ENCODE results near the gene CLDND2. TPM values are rescaled to one million over a fixed set of nuclear protein-coding genes. Genes with fewer than 3 reads are reported as not detected.

CLDND2 gene
- total and polyA plus RNA-seq, 2 of the 8 experiments (the other 6 are each of a cell fraction or from before 2014, with no cell fraction given) = 0.21 to 0.56 TPM

DNA sequence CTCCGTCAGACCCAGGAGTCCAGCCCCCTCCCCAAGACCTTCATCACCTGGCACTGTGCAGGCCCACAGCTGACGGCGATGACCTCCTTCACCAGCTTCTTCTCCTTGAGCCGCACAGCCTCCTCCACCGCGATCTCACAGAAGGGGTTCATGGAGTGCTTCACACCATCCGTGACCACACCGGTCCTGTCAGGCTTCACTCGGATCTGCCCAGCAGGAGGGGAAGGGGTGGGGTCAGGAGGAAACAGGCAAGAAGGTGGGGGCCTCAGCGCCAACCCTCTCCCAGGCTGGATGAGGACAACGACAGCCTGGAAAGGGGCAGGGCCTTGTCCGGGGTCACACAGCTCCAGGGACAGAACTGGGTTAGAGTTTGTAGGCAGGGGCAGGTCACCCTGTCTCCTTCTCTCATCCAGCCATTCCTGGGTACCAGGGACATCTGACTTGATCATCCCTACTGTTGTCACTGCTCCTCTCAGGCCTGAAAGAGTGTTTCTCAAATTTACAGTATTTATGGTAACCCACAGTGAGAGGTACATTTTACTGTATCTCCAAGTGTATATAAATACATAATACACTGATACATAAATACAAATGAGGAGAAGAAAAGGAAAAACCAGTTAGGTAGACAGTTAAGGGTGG, 14.6 kb downstream of the CLDND2 start:
- Histone ChIP-seq H3K23ac (ENCODE audit: insufficient read length) (no peak overlapping the region), H2BK20ac (ENCODE audit: low read length) (no peak overlapping the region), H3K27ac (ENCODE audit: low read depth, low read length) (peak overlapping the region; percentile 26; the same call in 1 of the 2 replicates), H4K8ac (ENCODE audit: extremely low read depth, insufficient read depth, low read length) (peak overlapping the region; percentile 66; the same call in 1 of the 2 replicates), H2BK12ac (ENCODE audit: low read depth, low read length) (peak overlapping the region; percentile 1; the same call in 1 of the 2 replicates), H4K20me1 (replicated peaks in 1 of 2; ENCODE audit: control insufficient read depth in 1 of 2, insufficient read depth in 2 of 2, low read length in 2 of 2) (no peaks in the 10 kb centered on the region), H3K9me3 (ENCODE audit: insufficient read depth in 2 of 2, low read depth in 1 of 2, low read length in 1 of 2) (no peaks in the 10 kb centered on the region), H2BK5ac (ENCODE audit: low read depth, low read length) (no peak overlapping the region), H3K18ac (ENCODE audit: extremely low read depth, low read length) (no peak overlapping the region; the same call in 1 of the 2 replicates), H2BK15ac (ENCODE audit: low read length) (peak overlapping the region; percentile 65; the same call in 1 of the 2 replicates), H3K4me2 (ENCODE audit: insufficient read depth in 1 of 2, low read depth in 2 of 2, low read length in 2 of 2) (peak overlapping the region; percentile 11 to 24; a peak in 1 of 4 replicates), H4K91ac (replicated peaks; ENCODE audit: insufficient read length, low read length) (no peak overlapping the region), H3K79me2 (ENCODE audit: control insufficient read depth in 1 of 2, insufficient read depth in 2 of 2, low read length in 2 of 2) (no peaks in the 10 kb centered on the region), H3K4me3 (ENCODE audit: extremely low read depth in 1 of 4, insufficient read depth in 2 of 4, low read depth in 3 of 4, low read length in 4 of 4) (no peak overlapping the region; a peak in 1 of 8 replicates), H3K23me2 (ENCODE audit: low read depth, low read length) (no peaks in the 10 kb centered on the region), H3K36me3 (ENCODE audit: control insufficient read depth in 2 of 4, insufficient read depth in 4 of 4, low read length in 3 of 4) (no peaks in the 10 kb centered on the region), H3K27me3 (replicated peaks in 1 of 4; ENCODE audit: control insufficient read depth in 3 of 4, extremely low read depth in 1 of 4, insufficient read depth in 3 of 4, low read length in 3 of 4) (no peaks in the 10 kb centered on the region), H2AK5ac (ENCODE audit: low read depth, low read length) (no peak overlapping the region), H3K9ac (replicated peaks in 1 of 4; ENCODE audit: extremely low read depth in 1 of 4, low read depth in 3 of 4, low read length in 3 of 4) (no peak overlapping the region; a peak in 1 of 7 replicates), H3K14ac (ENCODE audit: insufficient read length) (no peak overlapping the region), H2BK120ac (replicated peaks; ENCODE audit: low read depth, low read length) (no peak overlapping the region), H3K56ac (replicated peaks; ENCODE audit: insufficient read length, low read depth, low read length) (no peak overlapping the region), H4K5ac (ENCODE audit: insufficient read length, low read depth, low read length) (peak overlapping the region; percentile 53), H2AFZ (ENCODE audit: low read length) (no peak overlapping the region), H3K4ac (replicated peaks; ENCODE audit: insufficient read length, low read depth, low read length) (no peak overlapping the region), H3K4me1 (replicated peaks in 1 of 4; ENCODE audit: control insufficient read depth in 3 of 4, insufficient read depth in 4 of 4, low read length in 3 of 4) (peaks cover 3 to 9% (median 7%) of the 10 kb centered on the region in 4 experiments), H3K79me1 (ENCODE audit: low read depth, low read length) (no peaks in the 10 kb centered on the region)
- ChIA-PET CTCF (ENCODE audit: partially characterized antibody) (interaction anchor here (0.6 to 1.2 kb wide), 6 partner anchors 12 to 86 kb away, joined by 3 to 4 read pairs (median 4); partner anchors contain the start of gene VSIG10L), POLR2A (ENCODE audit: partially characterized antibody) (interaction anchor here (0.7 to 1.5 kb wide), 5 partner anchors 10 to 41 kb away, joined by 3 to 9 read pairs (median 4); partner anchors contain the start of gene VSIG10L)
- DNase-seq (ENCODE audit: low read depth in 1 of 2, low spot score in 2 of 2) (no peak), FAIRE-seq (no peak)
- WGBS, 2 experiments (ENCODE audit: extremely low coverage in 1 of 2, insufficient coverage in 1 of 2, insufficient read length in 1 of 2, insufficient replicate concordance in 2 of 2, low coverage in 1 of 2, low lambda C conversion rate in 2 of 2, missing lambda C conversion rate in 1 of 2) = 71% methylated on average over 7 of the region's 12 CpGs; no CpG with 5 or more reads in 1 of the 2 experiments
- TF ChIP-seq SIX5 (IDR thresholded peaks at IDR 0.05; ENCODE audit: low read depth, low read length) (no peak), KDM4A (IDR thresholded peaks at IDR 0.05; ENCODE audit: low read depth, low read length, severe bottlenecking) (no peak), CBX5 (IDR thresholded peaks at IDR 0.05; ENCODE audit: low read depth, low read length) (no peak), POU5F1 (IDR thresholded peaks at IDR 0.05; ENCODE audit: low read depth, low read length) (no peak), KDM5A (IDR thresholded peaks at IDR 0.05; ENCODE audit: low read length) (no peak), RBBP5 (IDR thresholded peaks at IDR 0.05; ENCODE audit: borderline replicate concordance, low read depth, low read length) (no peak), MAFK (IDR thresholded peaks at IDR 0.05; ENCODE audit: low read depth, low read length) (no peak), FOSL1 (IDR thresholded peaks at IDR 0.05; ENCODE audit: insufficient read depth, low read depth, low read length) (no peak), HDAC2 (IDR thresholded peaks at IDR 0.05; ENCODE audit: borderline replicate concordance in 1 of 2, low read depth in 2 of 2, low read length in 2 of 2) (no peak), SAP30 (IDR thresholded peaks at IDR 0.05; ENCODE audit: insufficient read depth, insufficient replicate concordance, low read length) (no peak), RNF2 (IDR thresholded peaks at IDR 0.05; ENCODE audit: borderline replicate concordance, low read depth, low read length, missing control alignments, poor library complexity, severe bottlenecking) (no peak)

All from H1 (cell line).